K562 (cell line): ENCODE results near the gene C2orf72. TPM values are rescaled to one million over a fixed set of nuclear protein-coding genes. Genes with fewer than 3 reads are reported as not detected.

ENCODE experiments used
- ATAC-seq: fragments of 200-7000 bp; cut with Tn5 transposase; 3 replicates; pipeline ENCODE4 v1.9.1; 2020; ENCODE audit warnings: moderate library complexity
- BruUV-seq: library from RNA; stranded (reverse); fragments of 400-500 nt; replicated peaks from 2 replicates; lab custom pipeline; 2021; lab: Mats Ljungman, UMichigan
- CTCF ChIA-PET: fragments of 300-600 bp; formaldehyde crosslinking; extraction: SDS; loops from one replicate; lab custom pipeline; 2021; ENCODE audit warnings: low intra/inter-chr PET ratio; lab: Yijun Ruan, JAX
- POLR2A ChIA-PET: fragments of 300-600, 350-650 bp; sonication (Branson Sonifier 250); formaldehyde crosslinking; extraction: SDS; loops from one replicate; lab custom pipeline; 2021; ENCODE audit warnings: antibody characterized with exemption, inconsistent platforms; lab: Yijun Ruan, JAX
- DNase-seq, 4 experiments: peaks; one replicate each; pipeline versions ENCODE4 v3.0.0 to v3.0.0-alpha.2; 2011 to 2018; ENCODE audit warnings: low spot score in 3 of 4, mixed read lengths in 3 of 4; ENCODE audit errors: extremely low read depth in 1 of 4
- FAIRE-seq: peaks from 2 replicates; lab custom pipeline; 2011; peaks lifted over from hg19 to GRCh38; lab: Jason Lieb, UNC
- H2AFZ ChIP-seq: 2 replicates; pipeline ENCODE4 v1.6.0; 2011; ENCODE audit warnings: low read depth, low read length, control low read depth, inconsistent platforms
- H3K27ac ChIP-seq: fragments of 200-600 bp; 3 replicates; pipeline ENCODE4 v1.8.0; 2011; ENCODE audit warnings: low read depth, mild to moderate bottlenecking, control low read depth, inconsistent platforms, low read length, moderate library complexity, mixed read lengths; ENCODE audit errors: extremely low read depth
- H3K27me3 ChIP-seq, 2 experiments: fragments of 300-600 bp in 1 of 2; 2 replicates in 1 of 2; 3 replicates in 1 of 2; pipeline versions ENCODE4 v1.6.0 to v1.8.0; 2011; ENCODE audit warnings: inconsistent platforms in 2 of 2, low read length in 2 of 2, mild to moderate bottlenecking in 1 of 2, mixed read lengths in 1 of 2, moderate library complexity in 1 of 2; ENCODE audit not compliant: control insufficient read depth in 2 of 2, insufficient read depth in 2 of 2
- H3K36me3 ChIP-seq: fragments of 300-600 bp; 3 replicates; pipeline ENCODE4 v1.8.0; 2011; ENCODE audit warnings: mild to moderate bottlenecking, low read length, inconsistent platforms; ENCODE audit not compliant: control insufficient read depth, insufficient read depth
- H3K4me1 ChIP-seq, 2 experiments: fragments of 200-600 bp in 1 of 2; replicated peaks in 1 of 2; 2 replicates in 1 of 2; 3 replicates in 1 of 2; pipeline versions ENCODE4 v1.5.1 to v1.8.0; 2011; ENCODE audit warnings: inconsistent platforms in 2 of 2, low read length in 2 of 2, mild to moderate bottlenecking in 1 of 2, mixed read lengths in 1 of 2, moderate library complexity in 1 of 2; ENCODE audit not compliant: control insufficient read depth in 2 of 2, insufficient read depth in 2 of 2
- H3K4me2 ChIP-seq: 2 replicates; pipeline ENCODE4 v1.6.1; 2011; ENCODE audit warnings: low read length, control low read depth, inconsistent platforms, mixed read lengths; ENCODE audit not compliant: insufficient read depth
- H3K4me3 ChIP-seq: fragments of 200-600 bp; sonication (generic), shearing (Covaris generic); 2 replicates; pipeline ENCODE4 v1.5.1; 2016; ENCODE audit warnings: control low read depth, inconsistent platforms
- H3K79me2 ChIP-seq: fragments of 200-600 bp; 3 replicates; pipeline ENCODE4 v1.8.0; 2011; ENCODE audit warnings: low read length, inconsistent platforms; ENCODE audit not compliant: control insufficient read depth, insufficient read depth
- H3K9ac ChIP-seq, 2 experiments: 2 replicates each; pipeline versions ENCODE4 v1.6.0 to v1.6.1; 2011; ENCODE audit warnings: low read depth in 2 of 2, low read length in 2 of 2, control low read depth in 1 of 2, inconsistent platforms in 1 of 2, mild to moderate bottlenecking in 1 of 2, mixed read lengths in 1 of 2; ENCODE audit not compliant: insufficient read depth in 1 of 2
- H3K9me1 ChIP-seq: one replicate; pipeline ENCODE4 v1.6.0; 2011; ENCODE audit warnings: inconsistent platforms, mild to moderate bottlenecking, low read length, moderate library complexity; ENCODE audit not compliant: control insufficient read depth, insufficient read depth
- H3K9me3 ChIP-seq: replicated peaks from 2 replicates; pipeline ENCODE4 v1.5.1; 2011; ENCODE audit warnings: low read depth, low read length, inconsistent platforms; ENCODE audit not compliant: control insufficient read depth, insufficient read depth
- H4K20me1 ChIP-seq: replicated peaks from 2 replicates; pipeline ENCODE4 v1.6.1; 2011; ENCODE audit warnings: low read length, inconsistent platforms, mixed read lengths; ENCODE audit not compliant: control insufficient read depth, insufficient read depth
- BCOR ChIP-seq: fragments of 450-650 bp; IDR thresholded peaks from 2 replicates; pipeline ENCODE4 v1.6.1; 2016
- FOXK2 ChIP-seq, 2 experiments: fragments of 450-650 bp; IDR thresholded peaks in 1 of 2; conservative IDR thresholded peaks in 1 of 2; 2 replicates each; pipeline ENCODE4 v1.6.1; 2016; ENCODE audit warnings: low read depth in 2 of 2, mild to moderate bottlenecking in 1 of 2
- GATAD2B ChIP-seq: fragments of 450-650 bp; IDR thresholded peaks from 2 replicates; pipeline ENCODE4 v1.6.1; 2017; ENCODE audit warnings: mild to moderate bottlenecking, borderline replicate concordance
- HLTF ChIP-seq: fragments of 450-650 bp; IDR thresholded peaks from 2 replicates; pipeline ENCODE4 v1.6.1; 2016
- MTF1 ChIP-seq: fragments of 250-450 bp; sonication (Bioruptor Pico); IDR thresholded peaks from 2 replicates; pipeline ENCODE4 v1.9.0; 2021; ENCODE audit warnings: moderate library complexity, mild to moderate bottlenecking, inconsistent platforms, borderline replicate concordance
- NRF1 ChIP-seq, 2 experiments: fragments of 450-650 bp; IDR thresholded peaks in 1 of 2; conservative IDR thresholded peaks in 1 of 2; 2 replicates each; pipeline ENCODE4 v1.6.1; 2014; ENCODE audit warnings: mild to moderate bottlenecking in 2 of 2
- POLR2B ChIP-seq: fragments of 450-650 bp; IDR thresholded peaks from 2 replicates; pipeline ENCODE4 v1.6.1; 2018; ENCODE audit warnings: low read depth; ENCODE audit not compliant: partially characterized antibody
- SIX5 ChIP-seq, 2 experiments: IDR thresholded peaks; 2 replicates each; pipeline ENCODE4 v1.6.1; 2011; ENCODE audit warnings: low read length in 2 of 2, borderline replicate concordance in 1 of 2, low read depth in 1 of 2, mild to moderate bottlenecking in 1 of 2, moderate library complexity in 1 of 2; ENCODE audit not compliant: insufficient read depth in 1 of 2
- SRSF3 ChIP-seq: fragments of 200-400 bp; formaldehyde crosslinking; IDR thresholded peaks from 2 replicates; pipeline ENCODE4 v1.6.1; 2016; ENCODE audit warnings: mild to moderate bottlenecking, low read length, moderate library complexity; ENCODE audit not compliant: insufficient read depth
- ZKSCAN3 ChIP-seq: fragments of 250-450 bp; sonication (Bioruptor Pico); IDR thresholded peaks from 2 replicates; pipeline ENCODE4 v1.4.0; 2020
- ZNF134 ChIP-seq: fragments of 250-450 bp; sonication (Bioruptor Pico); conservative IDR thresholded peaks from 2 replicates; pipeline ENCODE4 v1.4.0; 2020
- ZNF274 ChIP-seq: IDR thresholded peaks from 2 replicates; pipeline ENCODE4 v1.6.1; 2011; ENCODE audit warnings: low read depth, mild to moderate bottlenecking, low read length, moderate library complexity, borderline replicate concordance
- ZNF830 ChIP-seq: fragments of 250-450 bp; sonication (Bioruptor Pico); IDR thresholded peaks from 2 replicates; pipeline ENCODE4 v1.5.0; 2021; ENCODE audit warnings: mild to moderate bottlenecking
- WGBS: fragments of 100-300 bp; shearing (Covaris generic); methylation state at CpG from one replicate; pipeline ENCODE4 v1.1.6; 2016; ENCODE audit warnings: low coverage, mixed read lengths; ENCODE audit not compliant: insufficient coverage; ENCODE audit errors: missing lambda C conversion rate; 5-methylcytosine and 5-hydroxymethylcytosine counted together
- in situ Hi-C: fragments of 300-500 bp; cut with MboI; formaldehyde crosslinking; loops from 4 replicates; pipeline ENCODE4 v1.15.0; 2018; ENCODE audit warnings: inconsistent platforms, mixed read lengths
- intact Hi-C: fragments of 100-400 bp; cut with micrococcal nuclease; formaldehyde crosslinking; loops from 2 replicates; pipeline ENCODE4 v1.14.2; 2022
- polyA plus RNA-seq, 8 experiments: library from polyadenylated mRNA; depleted of rRNA in 4 of 8; stranded (reverse) in 5 of 8; unstranded in 3 of 8; fragments of >200 nt; fragmentation: Nextera tagmentation in 2 of 8; fragmentation: Illumina TruSeq in 1 of 8; extraction: Ambion mirVana in 2 of 8; extraction: Trizol in 1 of 8; gene quantifications; 2 replicates each; pipeline versions ENCODE4 v1.2.1 to v1.2.3, GENCODE V29; 2011 to 2014; ENCODE audit warnings: inconsistent platforms in 1 of 8, missing spikeins in 1 of 8
- total RNA-seq, 7 experiments: library from RNA; depleted of rRNA in 6 of 7; stranded (reverse); fragments of >200 nt in 6 of 7; fragmentation: Illumina TruSeq in 2 of 7; extraction: Trizol in 2 of 7; gene quantifications; 2 replicates each; pipeline versions ENCODE4 v1.2.1 to v1.2.3, GENCODE V29; 2011 to 2021; ENCODE audit warnings: low replicate concordance in 1 of 7
- TF ChIP-seq, protein P1 (sequence below): sonication (generic); formaldehyde crosslinking; IDR thresholded peaks from 2 replicates; pipeline ENCODE4 v1.8.0; 2022; ENCODE audit warnings: mild to moderate bottlenecking, low read depth, missing genetic modification reagents
- TF ChIP-seq, protein P2 (sequence below): fragments of 250-450 bp; sonication (Bioruptor Pico); IDR thresholded peaks from 2 replicates; pipeline ENCODE4 v1.8.0; 2021; ENCODE audit warnings: moderate library complexity, mild to moderate bottlenecking, inconsistent platforms
- TF ChIP-seq, protein P3 (sequence below): fragments of 450-650 bp; formaldehyde crosslinking; IDR thresholded peaks from 2 replicates; pipeline ENCODE4 v1.4.0; 2022; ENCODE audit warnings: missing genetic modification characterization

Gene C2orf72
- total and polyA plus RNA-seq, 9 of the 15 experiments (the other 6 are each of a cell fraction or from before 2014, with no cell fraction given) = 0.08 to 0.18 (median 0.11) TPM; not detected in 6

DNA sequence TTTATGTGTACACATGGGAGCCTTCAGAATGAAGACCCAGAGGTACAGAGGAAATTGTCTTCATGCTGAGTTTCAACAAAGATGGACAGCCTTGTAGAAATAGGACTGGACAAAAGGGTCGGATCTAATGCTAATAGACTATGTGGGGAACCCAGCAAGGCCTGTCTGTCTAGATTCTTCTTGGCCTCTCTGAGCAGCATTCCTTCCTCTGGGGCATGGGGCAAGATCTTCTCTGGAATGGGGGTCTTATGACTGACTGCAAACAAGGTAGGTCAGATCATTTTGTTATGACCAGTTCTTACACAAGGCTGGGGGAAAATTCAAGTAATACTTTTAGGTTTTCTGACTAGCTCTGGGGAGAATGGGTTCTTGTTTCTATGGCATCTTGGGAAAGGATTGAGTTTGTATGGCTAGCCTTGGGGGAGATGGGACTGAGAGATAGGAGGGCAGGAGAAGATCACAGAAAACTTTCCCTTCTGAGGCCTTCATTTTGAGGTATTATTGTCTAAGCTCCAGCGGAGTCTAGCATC, 27.1 kb upstream of the C2orf72 start:
- H3K9me1 ChIP-seq = no peaks in the 10 kb centered on the region
- no peaks in the 10 kb centered on the region for H3K79me2 ChIP-seq
- no peak for FAIRE-seq
- no peak overlapping the region for H2AFZ ChIP-seq
- in situ Hi-C loops = no loop called here
- TF ChIP-seq NRF1 (conservative IDR thresholded peaks at IDR 0.05 in 1 of 2, IDR thresholded peaks at IDR 0.05 in 1 of 2) (no peak), ZNF134 (CRISPR knock-in tag) (no peak), ZNF274 (no peak), ZKSCAN3 (CRISPR knock-in tag) (no peak), SIX5 (IDR thresholded peaks at IDR 0.05; ENCODE audit: borderline replicate concordance in 1 of 2, insufficient read depth in 1 of 2, low read depth in 1 of 2, low read length in 2 of 2) (no peak), ZNF830 (no peak), BCOR (no peak), FOXK2 (conservative IDR thresholded peaks at IDR 0.05 in 1 of 2, IDR thresholded peaks at IDR 0.05 in 1 of 2; ENCODE audit: low read depth in 2 of 2) (no peak), POLR2B (no peak), SRSF3 (no peak), HLTF (no peak), MTF1 (CRISPR knock-in tag) (no peak), GATAD2B (no peak)
- TF ChIP-seq, protein P1, sequence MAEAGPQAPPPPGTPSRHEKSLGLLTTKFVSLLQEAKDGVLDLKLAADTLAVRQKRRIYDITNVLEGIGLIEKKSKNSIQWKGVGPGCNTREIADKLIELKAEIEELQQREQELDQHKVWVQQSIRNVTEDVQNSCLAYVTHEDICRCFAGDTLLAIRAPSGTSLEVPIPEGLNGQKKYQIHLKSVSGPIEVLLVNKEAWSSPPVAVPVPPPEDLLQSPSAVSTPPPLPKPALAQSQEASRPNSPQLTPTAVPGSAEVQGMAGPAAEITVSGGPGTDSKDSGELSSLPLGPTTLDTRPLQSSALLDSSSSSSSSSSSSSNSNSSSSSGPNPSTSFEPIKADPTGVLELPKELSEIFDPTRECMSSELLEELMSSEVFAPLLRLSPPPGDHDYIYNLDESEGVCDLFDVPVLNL (CRISPR knock-in tag) = no peak
- TF ChIP-seq, protein P2, sequence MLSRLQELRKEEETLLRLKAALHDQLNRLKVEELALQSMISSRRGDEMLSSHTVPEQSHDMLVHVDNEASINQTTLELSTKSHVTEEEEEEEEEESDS (CRISPR knock-in tag) = no peak
- TF ChIP-seq, protein P3, sequence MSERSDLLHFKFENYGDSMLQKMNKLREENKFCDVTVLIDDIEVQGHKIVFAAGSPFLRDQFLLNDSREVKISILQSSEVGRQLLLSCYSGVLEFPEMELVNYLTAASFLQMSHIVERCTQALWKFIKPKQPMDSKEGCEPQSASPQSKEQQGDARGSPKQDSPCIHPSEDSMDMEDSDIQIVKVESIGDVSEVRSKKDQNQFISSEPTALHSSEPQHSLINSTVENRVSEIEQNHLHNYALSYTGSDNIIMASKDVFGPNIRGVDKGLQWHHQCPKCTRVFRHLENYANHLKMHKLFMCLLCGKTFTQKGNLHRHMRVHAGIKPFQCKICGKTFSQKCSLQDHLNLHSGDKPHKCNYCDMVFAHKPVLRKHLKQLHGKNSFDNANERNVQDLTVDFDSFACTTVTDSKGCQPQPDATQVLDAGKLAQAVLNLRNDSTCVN (CRISPR knock-in tag) = no peak
- ChIA-PET POLR2A (no interaction called here), CTCF (no interaction called here)
- H3K4me1 ChIP-seq = no peaks in the 10 kb centered on the region
- no peak overlapping the region for H3K4me3 ChIP-seq
- 0% methylated on average over 2 of the region's 2 CpGs for WGBS
- no peak overlapping the region for H3K27ac ChIP-seq
- intact Hi-C loops = no loop called here
- DNase-seq = no peak
- H4K20me1 ChIP-seq = no peaks in the 10 kb centered on the region; the same call in 1 of the 2 replicates
- no peak for ATAC-seq
- no peak overlapping the region for H3K9ac ChIP-seq
- H3K4me2 ChIP-seq = no peak overlapping the region
- no TSS peak for BruUV-seq
- H3K36me3 ChIP-seq = no peaks in the 10 kb centered on the region
- no peaks in the 10 kb centered on the region for H3K9me3 ChIP-seq
- H3K27me3 ChIP-seq = peaks cover 10 to 27% of the 10 kb centered on the region in 2 experiments; a peak in 3 of 5 replicates
